Erythroblast (primary cell): ENCODE data around the gene NYAP2.

Experiments
- DNase-seq, 2 experiments: peaks; one replicate each; lab custom pipeline; 2025; lab: John Stamatoyannopoulos, UW
- GATA1 ChIP-seq: IDR thresholded peaks from 2 replicates; pipeline ENCODE4 v1.6.1; 2011; ENCODE audit warnings: low read depth, mild to moderate bottlenecking, control low read depth, low read length, moderate library complexity
- POLR2A ChIP-seq: IDR thresholded peaks from 2 replicates; pipeline ENCODE4 v1.6.1; 2011; ENCODE audit warnings: mild to moderate bottlenecking, low read length

NYAP2 gene

DNA sequence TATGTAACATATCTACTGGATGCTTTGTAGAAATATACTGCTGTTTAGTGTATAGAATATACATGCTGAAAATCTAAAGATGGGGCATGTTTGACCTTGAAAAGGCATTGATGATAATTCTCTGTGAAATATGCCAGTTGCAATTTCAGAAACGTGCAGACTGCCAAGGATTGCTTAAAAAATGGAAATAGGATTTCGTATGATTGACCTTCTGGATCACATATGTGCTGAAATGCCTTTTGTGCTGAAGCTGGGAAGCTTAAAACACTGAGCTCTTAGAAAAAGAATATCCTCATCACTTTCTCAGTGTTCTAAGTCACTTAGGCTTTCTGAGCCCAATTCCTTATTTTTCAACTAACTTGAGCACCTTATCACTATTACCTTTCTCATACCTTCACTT, 14.3 kb downstream of the NYAP2 start:
- DNase-seq, result no peak
- no peak for TF ChIP-seq POLR2A
- no peak for TF ChIP-seq GATA1

DNA sequence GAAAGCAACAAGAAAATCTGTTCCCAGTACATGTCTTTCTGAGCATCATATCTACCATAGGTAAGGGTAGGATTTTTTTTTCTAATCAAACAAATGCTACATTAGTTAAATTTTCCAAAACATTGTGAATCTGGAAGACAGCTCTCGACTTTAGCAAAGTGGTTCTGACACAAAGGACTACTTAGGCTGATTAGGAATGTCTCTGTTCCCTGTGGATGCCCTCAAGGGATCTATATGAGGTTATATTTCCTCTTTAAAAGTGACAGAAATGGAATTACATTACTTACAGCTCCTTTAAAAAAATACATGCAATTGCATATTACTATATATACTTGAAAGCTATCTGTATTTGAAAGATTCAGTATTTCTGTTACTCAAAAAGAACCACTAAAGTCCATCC, 15.4 kb downstream of the NYAP2 start:
- no peak for DNase-seq
- TF ChIP-seq GATA1, result no peak
- TF ChIP-seq POLR2A, result no peak

DNA sequence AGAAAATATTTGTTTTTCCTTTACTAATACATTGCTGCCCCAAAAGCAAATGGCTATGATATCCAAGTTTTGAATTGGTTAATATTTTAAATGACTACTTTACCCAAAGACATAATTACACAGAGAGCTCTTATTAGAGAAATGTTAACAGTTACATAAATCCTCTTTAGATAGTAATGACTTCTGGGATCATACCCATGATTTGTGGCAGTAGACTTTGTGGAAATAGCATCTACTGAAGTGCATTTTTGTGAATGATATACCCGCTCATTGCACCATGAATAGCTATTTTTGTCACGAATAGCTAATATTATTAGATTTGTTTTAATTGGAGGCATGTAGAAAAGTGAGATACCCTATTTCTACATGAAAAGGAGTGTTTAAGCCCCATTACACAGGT, 15.8 kb downstream of the NYAP2 start:
- TF ChIP-seq POLR2A (no peak), GATA1 (no peak)
- DNase-seq, result no peak

- DNase-seq, result no peak
- no peak for TF ChIP-seq GATA1
- TF ChIP-seq POLR2A, result no peak
These were observed 16.3 kb downstream of the NYAP2 start for GRCh38 chr2:225415792-225416191.

- no peak for DNase-seq
- no peak for TF ChIP-seq GATA1
- no peak for TF ChIP-seq POLR2A
These were observed 17.3 kb downstream of the NYAP2 start for GRCh38 chr2:225416616-225417367.

- TF ChIP-seq POLR2A (no peak), GATA1 (no peak)
- no peak for DNase-seq
These were observed 19.5 kb downstream of the NYAP2 start for GRCh38 chr2:225419033-225419432.

GRCh38 chr2:225422145-225422544, 22.6 kb downstream of the NYAP2 start:
- no peak for TF ChIP-seq GATA1
- no peak for TF ChIP-seq POLR2A
- DNase-seq, result no peak

DNA sequence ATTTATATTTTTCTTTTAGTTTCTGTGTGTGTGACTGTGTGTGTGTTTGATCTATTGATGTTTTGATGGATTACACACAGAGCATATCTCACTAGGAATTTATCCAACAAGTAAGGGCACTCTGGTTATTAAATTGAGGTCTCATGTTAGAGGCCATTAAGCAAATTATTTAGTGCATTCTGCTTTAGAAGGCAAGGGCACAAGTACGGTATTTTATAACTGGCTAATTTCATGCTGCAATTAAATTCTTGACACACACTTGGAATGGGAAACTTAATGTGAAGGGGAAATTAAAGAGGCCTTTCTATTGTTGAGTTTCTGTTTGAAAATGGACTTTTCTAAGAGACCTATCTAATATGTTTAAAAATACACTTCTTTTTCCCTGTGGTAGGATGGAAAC, 25.8 kb downstream of the NYAP2 start:
- no peak for DNase-seq
- TF ChIP-seq POLR2A (no peak), GATA1 (no peak)

- TF ChIP-seq GATA1 (no peak), POLR2A (no peak)
- no peak for DNase-seq
These were observed 28.9 kb downstream of the NYAP2 start for GRCh38 chr2:225428360-225428759.

DNA sequence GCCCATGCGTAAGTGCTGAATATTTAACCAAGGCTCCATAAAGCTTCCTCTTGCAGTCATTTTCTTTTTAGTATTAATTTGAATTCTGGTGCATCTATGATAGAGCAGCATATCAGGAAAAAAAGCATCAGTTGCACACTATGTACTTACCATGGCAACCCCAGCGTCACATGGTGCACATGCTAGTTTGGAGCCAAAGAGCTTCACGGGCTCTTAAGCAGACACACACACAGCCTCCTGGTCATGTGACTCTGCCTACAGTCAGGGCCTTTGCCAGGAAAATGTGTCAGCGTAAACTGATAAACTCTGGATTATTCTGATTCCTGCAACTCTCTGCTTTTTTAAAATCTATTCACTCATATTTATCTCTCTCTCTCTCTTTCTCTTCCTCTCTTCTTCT, 30.2 kb downstream of the NYAP2 start:
- TF ChIP-seq GATA1 (no peak), POLR2A (no peak)
- DNase-seq, result peak in 1 of 2 experiments; percentile 0

DNA sequence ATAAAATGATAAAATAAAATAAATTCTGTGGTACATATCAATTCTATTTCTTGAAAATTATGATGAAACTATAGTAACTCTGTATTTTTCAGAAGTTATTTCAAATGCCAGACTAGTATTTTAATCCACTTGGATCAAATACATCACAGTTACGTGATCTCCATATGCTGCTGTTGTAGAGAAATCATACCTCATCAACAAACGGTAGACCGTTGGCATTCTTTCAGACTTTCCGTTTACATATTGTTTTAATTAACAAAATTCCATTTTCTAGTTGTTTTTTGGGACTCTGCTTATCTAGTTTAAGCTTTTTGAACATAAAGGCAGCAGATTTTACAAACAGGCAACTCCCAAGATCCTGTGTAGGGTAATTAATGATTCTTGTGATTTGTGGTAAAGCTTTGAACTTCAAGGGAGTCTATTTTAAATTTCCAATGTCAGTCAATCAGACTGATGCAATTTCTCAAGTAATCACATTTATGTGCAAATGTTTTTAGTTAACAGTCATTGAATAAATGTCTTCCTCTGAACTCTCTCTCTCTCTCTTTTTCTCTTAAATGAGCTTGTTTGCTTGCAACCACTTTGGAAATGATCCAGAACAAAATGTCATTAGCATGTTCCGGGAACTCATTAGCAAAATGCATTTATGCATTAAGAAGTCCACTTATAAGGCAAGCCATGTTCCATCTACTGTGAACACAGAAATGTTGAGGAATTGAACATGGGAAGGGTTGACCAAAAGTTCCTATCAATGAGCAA, 31.8 kb downstream of the NYAP2 start:
- no peak for TF ChIP-seq POLR2A
- no peak for TF ChIP-seq GATA1
- no peak for DNase-seq

DNA sequence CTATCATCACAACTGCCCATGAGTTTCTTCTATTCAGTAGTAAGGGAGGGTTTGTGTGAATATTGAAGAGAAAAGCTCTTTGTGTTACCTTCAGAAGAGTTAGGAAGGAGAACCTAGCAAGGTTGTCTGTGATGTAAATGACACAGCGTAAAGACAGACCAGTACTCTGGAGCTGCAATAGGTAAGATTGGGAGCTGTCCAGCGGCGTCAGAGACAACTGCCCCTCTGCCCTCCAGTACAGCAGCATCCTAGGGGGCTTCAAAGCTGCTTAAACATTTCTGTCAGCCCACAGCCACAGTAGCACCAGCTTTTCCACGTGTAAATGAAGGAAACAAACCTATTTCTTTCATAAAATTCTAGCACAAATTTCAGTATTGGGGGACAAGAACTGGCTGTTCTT, 34.5 kb downstream of the NYAP2 start:
- TF ChIP-seq POLR2A (no peak), GATA1 (no peak)
- DNase-seq, result no peak

DNA sequence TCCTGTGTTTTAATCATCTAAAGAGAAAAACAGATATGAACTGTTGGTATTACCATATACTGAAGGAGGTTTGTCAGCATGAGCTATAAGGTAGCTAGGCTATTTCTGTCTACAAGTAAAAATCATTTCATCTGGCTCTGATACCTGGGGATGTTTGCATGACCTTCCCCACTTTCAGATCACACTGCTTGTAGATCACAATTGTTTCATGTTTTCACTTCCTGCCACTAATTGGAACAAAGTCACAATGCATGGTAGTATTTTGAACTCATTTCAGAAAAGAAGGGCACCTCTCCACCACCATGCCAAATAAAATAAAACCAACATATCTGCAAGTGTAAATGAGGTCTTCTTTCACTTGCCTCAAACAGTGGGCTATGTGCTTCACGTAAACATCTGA, 37.8 kb downstream of the NYAP2 start:
- no peak for TF ChIP-seq POLR2A
- DNase-seq, result no peak

DNA sequence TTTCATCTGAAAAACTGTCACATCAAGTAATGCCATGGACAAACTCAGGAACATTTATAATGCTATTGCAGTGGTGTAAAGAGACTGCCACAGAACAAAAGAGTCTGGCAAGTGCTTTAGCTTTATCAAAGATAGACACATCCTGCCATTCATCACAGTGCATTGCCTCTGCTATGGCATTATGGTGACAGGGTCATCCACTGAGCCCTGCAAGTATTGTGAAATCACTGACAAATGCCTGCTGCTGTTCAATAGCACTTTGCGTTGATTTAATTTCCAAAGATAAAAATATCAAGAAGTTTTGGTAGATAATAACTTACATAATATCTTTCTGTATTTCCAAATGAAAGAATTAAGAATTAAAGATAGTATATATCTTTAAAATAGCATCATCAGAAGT, 38.7 kb downstream of the NYAP2 start:
- no peak for DNase-seq
- TF ChIP-seq GATA1 (no peak), POLR2A (no peak)
